BLaER1 treated with 17β-estradiol and CSF1 and Interleukin-3, amounts not matched to agents 10 nM and 100 nM (cell line): ENCODE measurements around the gene CHURC1.

Experiments
- H3K27ac ChIP-seq, 11 experiments: shearing (Covaris generic); formaldehyde crosslinking; 2 replicates each; pipeline ENCODE4 v1.8.1; 2022
- H3K27me3 ChIP-seq, 11 experiments: shearing (Covaris generic); formaldehyde crosslinking; 2 replicates each; pipeline ENCODE4 v1.8.1; 2022
- H3K36me3 ChIP-seq, 11 experiments: shearing (Covaris generic); formaldehyde crosslinking; 2 replicates each; pipeline ENCODE4 v1.8.1; 2022
- H3K4me1 ChIP-seq, 10 experiments: shearing (Covaris generic); formaldehyde crosslinking; 2 replicates each; pipeline ENCODE4 v1.8.1; 2022
- H3K4me2 ChIP-seq, 11 experiments: shearing (Covaris generic); formaldehyde crosslinking; 2 replicates each; pipeline ENCODE4 v1.8.1; 2022
- H3K4me3 ChIP-seq, 10 experiments: shearing (Covaris generic); formaldehyde crosslinking; 2 replicates each; pipeline ENCODE4 v1.8.1; 2022
- H3K9ac ChIP-seq, 11 experiments: shearing (Covaris generic); formaldehyde crosslinking; 2 replicates each; pipeline ENCODE4 v1.8.1; 2022
- H3K9me3 ChIP-seq, 11 experiments: shearing (Covaris generic); formaldehyde crosslinking; replicated peaks in 1 of 11; 2 replicates each; pipeline ENCODE4 v1.8.1; 2022
- H4K20me1 ChIP-seq, 11 experiments: shearing (Covaris generic); formaldehyde crosslinking; 2 replicates each; pipeline ENCODE4 v1.8.1; 2022
- Cebpa-rat ChIP-seq, 11 experiments: shearing (Covaris generic); IDR thresholded peaks; 2 replicates each; pipeline ENCODE4 v1.8.1; 2022

CHURC1 gene

DNA sequence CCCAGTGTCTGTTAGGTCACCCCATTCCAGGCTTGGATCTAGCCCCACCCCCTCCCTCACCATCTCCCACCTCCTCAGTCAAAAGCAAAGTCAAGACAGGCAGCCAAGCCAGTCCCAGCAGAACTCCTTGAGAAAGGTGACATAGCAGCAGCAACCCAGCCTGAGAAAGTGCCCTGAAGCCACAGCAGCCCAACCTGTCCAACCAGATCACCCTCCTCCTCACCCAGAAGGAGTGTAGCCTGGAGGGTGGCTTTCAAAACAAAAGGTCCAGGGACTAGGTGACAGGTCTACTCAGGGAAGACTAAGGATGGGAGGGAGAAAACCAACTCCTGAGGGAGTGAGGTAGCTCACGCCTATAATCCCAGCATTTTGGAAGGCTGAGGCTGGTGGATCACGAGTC, 52.7 kb downstream of the CHURC1 start:
- Histone ChIP-seq H3K36me3 (peaks cover 0 to 4% (median 0%) of the 10 kb centered on the region in 11 experiments; a peak in 3 of 22 replicates), H3K9ac (no peak overlapping the region), H4K20me1 (peaks cover 0 to 25% (median 12%) of the 10 kb centered on the region in 11 experiments; a peak in 9 of 22 replicates), H3K4me1 (peaks cover 34 to 85% (median 74%) of the 10 kb centered on the region in 10 experiments), H3K27ac (peak overlapping the region in 2 of 11 experiments; percentile 10 to 38; a peak in 2 of 22 replicates), H3K4me2 (peak overlapping the region in 4 of 11 experiments; percentile 25 to 97 (median 90); a peak in 5 of 22 replicates), H3K27me3 (0 out of 22 replicates have a peak, but pooled peaks cover 0 to 8% (median 0%) of the 10 kb centered on the region in 11 experiments), H3K4me3 (no peak overlapping the region), H3K9me3 (no peaks in the 10 kb centered on the region)
- TF ChIP-seq Cebpa-rat (IDR thresholded peaks at IDR 0.05) = no peak

DNA sequence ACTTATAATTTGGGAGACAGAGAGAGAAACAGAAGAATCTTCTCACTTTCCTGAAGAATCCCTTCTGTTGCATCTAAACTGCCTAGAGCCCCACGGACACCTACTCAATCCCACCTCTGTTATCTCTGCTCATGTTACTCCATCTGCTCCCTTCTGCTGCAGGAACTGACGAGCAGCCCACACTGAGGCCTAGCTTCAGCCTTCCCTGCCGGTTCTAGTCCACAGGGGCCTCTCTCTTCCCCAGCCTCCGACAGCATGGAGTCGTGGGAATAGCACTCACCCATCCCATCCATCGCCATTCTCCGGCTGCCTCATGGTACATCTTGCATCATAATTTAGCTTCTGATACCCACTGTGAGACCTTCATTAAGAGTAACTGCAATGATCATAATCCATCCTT, 53.9 kb downstream of the CHURC1 start:
- Histone ChIP-seq H3K27ac (peak overlapping the region in 5 of 11 experiments; percentile 5 to 42 (median 29); a peak in 6 of 22 replicates), H3K36me3 (peaks cover 0 to 4% (median 0%) of the 10 kb centered on the region in 11 experiments; a peak in 3 of 22 replicates), H3K27me3 (0 out of 22 replicates have a peak, but pooled peaks cover 0 to 8% (median 0%) of the 10 kb centered on the region in 11 experiments), H4K20me1 (peaks cover 0 to 25% (median 12%) of the 10 kb centered on the region in 11 experiments; a peak in 9 of 22 replicates), H3K9me3 (no peaks in the 10 kb centered on the region), H3K4me2 (peak overlapping the region in 9 of 11 experiments; percentile 82 to 98 (median 97); a peak in 15 of 22 replicates), H3K4me3 (no peak overlapping the region), H3K9ac (0 out of 22 replicates have a peak overlapping the region, but pooled peaks of 3 of the 11 experiments have one; percentile 4 to 18 (median 16)), H3K4me1 (peaks cover 31 to 83% (median 74%) of the 10 kb centered on the region in 10 experiments)
- no peak for TF ChIP-seq Cebpa-rat (IDR thresholded peaks at IDR 0.05)

DNA sequence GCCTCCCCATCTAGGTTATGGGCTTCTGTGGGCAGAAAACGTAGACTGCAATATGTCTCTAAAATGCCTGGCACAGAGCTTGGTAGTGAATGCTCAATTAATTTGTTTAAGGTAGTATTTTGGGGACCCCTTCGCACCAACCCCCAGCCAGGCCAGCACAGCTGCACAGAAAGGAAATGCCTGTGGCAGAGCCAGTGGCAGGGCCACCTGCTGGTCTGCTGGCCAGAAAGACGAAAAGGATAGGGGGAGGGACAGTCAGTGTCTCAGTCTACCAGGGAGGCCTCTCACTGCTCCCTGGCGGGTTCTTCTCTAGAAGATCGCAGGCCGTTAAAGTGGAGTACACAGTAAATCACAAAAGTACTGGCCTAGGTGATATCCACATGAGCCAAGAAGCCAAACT, 54.4 kb downstream of the CHURC1 start:
- Histone ChIP-seq H3K9ac (peak overlapping the region in 5 of 11 experiments; percentile 4 to 58 (median 18); a peak in 4 of 22 replicates), H3K4me1 (peaks cover 27 to 78% (median 69%) of the 10 kb centered on the region in 10 experiments), H3K4me2 (peak overlapping the region in 9 of 11 experiments; percentile 82 to 98 (median 97); a peak in 19 of 22 replicates), H3K36me3 (peaks cover 0 to 3% (median 0%) of the 10 kb centered on the region in 11 experiments; a peak in 2 of 22 replicates), H3K4me3 (no peak overlapping the region), H4K20me1 (peaks cover 0 to 25% (median 12%) of the 10 kb centered on the region in 11 experiments; a peak in 9 of 22 replicates), H3K27ac (peak overlapping the region in 4 of 11 experiments; percentile 5 to 42 (median 30); a peak in 6 of 22 replicates), H3K9me3 (no peaks in the 10 kb centered on the region), H3K27me3 (0 out of 22 replicates have a peak, but pooled peaks cover 0 to 8% (median 0%) of the 10 kb centered on the region in 11 experiments)
- TF ChIP-seq Cebpa-rat (IDR thresholded peaks at IDR 0.05) = no peak

DNA sequence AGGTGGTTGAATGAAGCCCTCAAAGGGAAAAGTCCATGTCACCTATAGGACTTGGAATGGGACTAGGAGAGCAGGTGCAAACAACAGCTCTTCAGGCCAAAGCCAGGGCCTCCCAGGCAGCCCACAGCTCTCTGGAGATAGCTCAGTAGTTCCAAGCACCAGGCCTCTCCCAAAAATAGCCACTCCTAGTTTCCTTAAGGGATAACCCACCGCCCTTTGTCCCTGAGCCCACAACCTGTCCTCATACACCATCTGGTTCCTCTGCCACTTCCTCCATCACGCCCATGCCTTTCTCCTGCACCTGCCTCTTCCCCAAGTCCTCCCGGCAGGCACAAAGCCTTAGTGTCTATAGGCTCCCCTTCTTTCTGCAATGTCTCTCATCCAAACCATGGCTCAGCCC, 55.8 kb downstream of the CHURC1 start:
- H3K4me2 ChIP-seq = peak overlapping the region in 10 of 11 experiments; percentile 82 to 98 (median 97); a peak in 18 of 22 replicates

DNA sequence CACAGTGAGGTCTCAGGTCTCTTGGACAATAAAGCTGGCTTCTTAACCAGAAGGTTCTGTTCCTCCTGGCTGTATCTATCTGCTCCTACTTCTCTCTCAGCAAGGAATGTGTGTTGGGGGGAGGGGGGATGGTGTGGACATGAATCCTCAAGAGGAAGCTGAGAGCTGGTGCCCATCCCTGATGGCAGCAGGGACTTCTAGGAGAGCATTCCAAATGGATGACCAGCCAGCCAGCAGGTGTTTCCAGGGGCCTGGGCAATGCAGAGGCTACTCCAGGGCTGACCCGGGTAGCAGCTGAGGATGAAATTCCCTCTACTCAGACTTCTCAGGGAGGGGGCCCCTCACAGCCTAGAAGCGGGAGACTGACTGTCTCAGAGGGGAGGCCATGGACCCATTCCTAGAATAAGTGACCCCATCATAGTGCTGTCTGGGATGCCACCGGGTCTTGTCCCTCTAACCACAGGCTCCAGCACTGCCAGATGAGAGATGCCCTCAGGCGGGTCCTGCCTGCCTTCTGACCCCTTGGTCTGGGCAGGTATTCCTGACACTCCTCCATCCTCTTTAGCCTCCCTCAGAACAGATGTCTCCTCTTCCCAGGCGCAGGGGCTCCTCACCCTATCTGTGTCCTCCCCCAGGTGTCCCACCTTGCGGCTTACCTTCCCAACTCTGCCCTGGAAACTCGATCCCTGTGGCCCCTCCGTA, 56.7 kb downstream of the CHURC1 start:
- H3K4me1 ChIP-seq = peaks cover 13 to 62% (median 55%) of the 10 kb centered on the region in 10 experiments
- peak overlapping the region; percentile 82 to 98 (median 97) for H3K4me2 ChIP-seq
- H3K9me3 ChIP-seq = no peaks in the 10 kb centered on the region
- peaks cover 0 to 22% (median 10%) of the 10 kb centered on the region in 11 experiments; a peak in 8 of 22 replicates for H4K20me1 ChIP-seq
- no peak for TF ChIP-seq Cebpa-rat (IDR thresholded peaks at IDR 0.05)
- H3K27me3 ChIP-seq = 0 out of 22 replicates have a peak, but pooled peaks cover 0 to 8% (median 0%) of the 10 kb centered on the region in 11 experiments
- H3K9ac ChIP-seq = peak overlapping the region in 10 of 11 experiments; percentile 66 to 88 (median 82); a peak in 18 of 22 replicates
- H3K4me3 ChIP-seq = peak overlapping the region; percentile 56 to 85 (median 78)
- H3K27ac ChIP-seq = peak overlapping the region in 3 of 11 experiments; percentile 41 to 76 (median 70); a peak in 4 of 22 replicates
- no peaks in the 10 kb centered on the region for H3K36me3 ChIP-seq

More for the DNA sequence above, 55.8 kb downstream of the CHURC1 start:
- Histone ChIP-seq H3K27ac (peak overlapping the region in 3 of 11 experiments; percentile 7 to 42 (median 30); a peak in 2 of 22 replicates), H3K4me1 (peaks cover 22 to 71% (median 64%) of the 10 kb centered on the region in 10 experiments), H3K4me3 (no peak overlapping the region), H3K36me3 (no peaks in the 10 kb centered on the region), H3K9ac (no peak overlapping the region), H4K20me1 (peaks cover 0 to 25% (median 12%) of the 10 kb centered on the region in 11 experiments; a peak in 9 of 22 replicates), H3K9me3 (no peaks in the 10 kb centered on the region), H3K27me3 (0 out of 22 replicates have a peak, but pooled peaks cover 0 to 8% (median 0%) of the 10 kb centered on the region in 11 experiments)
- no peak for TF ChIP-seq Cebpa-rat (IDR thresholded peaks at IDR 0.05)

DNA sequence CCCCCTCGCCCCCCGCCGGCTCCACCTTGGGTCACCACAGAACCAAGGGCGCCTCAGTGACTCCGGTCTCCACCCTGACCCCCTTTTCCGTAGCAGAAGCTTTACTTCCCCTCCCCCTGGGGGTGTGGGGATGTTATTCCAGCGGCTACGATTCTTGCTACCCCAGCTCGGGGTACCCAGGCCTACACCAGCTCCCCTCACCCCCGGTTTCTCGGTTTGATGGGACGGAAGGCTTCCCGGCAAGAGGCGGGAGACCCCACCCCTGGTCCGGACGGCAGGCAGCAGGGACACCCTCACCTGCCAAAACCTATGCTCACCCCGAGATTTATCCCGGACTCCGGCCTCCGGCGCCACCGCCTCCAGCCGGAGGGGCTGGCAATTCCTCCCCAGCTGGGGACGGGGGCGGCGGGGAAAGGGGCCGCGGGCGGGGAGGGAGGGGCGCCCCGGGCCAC, 57.3 kb downstream of the CHURC1 start:
- H3K27me3 ChIP-seq = 0 out of 22 replicates have a peak, but pooled peaks cover 0 to 8% (median 0%) of the 10 kb centered on the region in 11 experiments
- peak overlapping the region in 8 of 11 experiments; percentile 67 to 76 (median 72); a peak in 14 of 22 replicates for H3K27ac ChIP-seq
- peak overlapping the region; percentile 56 to 85 (median 78) for H3K4me3 ChIP-seq
- peaks cover 12 to 57% (median 49%) of the 10 kb centered on the region in 10 experiments; a peak in 19 of 20 replicates for H3K4me1 ChIP-seq
- peak overlapping the region; percentile 82 to 98 (median 97) for H3K4me2 ChIP-seq
- TF ChIP-seq Cebpa-rat (IDR thresholded peaks at IDR 0.05) = no peak
- peaks cover 0 to 20% (median 10%) of the 10 kb centered on the region in 11 experiments; a peak in 8 of 22 replicates for H4K20me1 ChIP-seq
- H3K36me3 ChIP-seq = no peaks in the 10 kb centered on the region
- no peaks in the 10 kb centered on the region for H3K9me3 ChIP-seq
- peak overlapping the region; percentile 73 to 88 (median 83) for H3K9ac ChIP-seq

DNA sequence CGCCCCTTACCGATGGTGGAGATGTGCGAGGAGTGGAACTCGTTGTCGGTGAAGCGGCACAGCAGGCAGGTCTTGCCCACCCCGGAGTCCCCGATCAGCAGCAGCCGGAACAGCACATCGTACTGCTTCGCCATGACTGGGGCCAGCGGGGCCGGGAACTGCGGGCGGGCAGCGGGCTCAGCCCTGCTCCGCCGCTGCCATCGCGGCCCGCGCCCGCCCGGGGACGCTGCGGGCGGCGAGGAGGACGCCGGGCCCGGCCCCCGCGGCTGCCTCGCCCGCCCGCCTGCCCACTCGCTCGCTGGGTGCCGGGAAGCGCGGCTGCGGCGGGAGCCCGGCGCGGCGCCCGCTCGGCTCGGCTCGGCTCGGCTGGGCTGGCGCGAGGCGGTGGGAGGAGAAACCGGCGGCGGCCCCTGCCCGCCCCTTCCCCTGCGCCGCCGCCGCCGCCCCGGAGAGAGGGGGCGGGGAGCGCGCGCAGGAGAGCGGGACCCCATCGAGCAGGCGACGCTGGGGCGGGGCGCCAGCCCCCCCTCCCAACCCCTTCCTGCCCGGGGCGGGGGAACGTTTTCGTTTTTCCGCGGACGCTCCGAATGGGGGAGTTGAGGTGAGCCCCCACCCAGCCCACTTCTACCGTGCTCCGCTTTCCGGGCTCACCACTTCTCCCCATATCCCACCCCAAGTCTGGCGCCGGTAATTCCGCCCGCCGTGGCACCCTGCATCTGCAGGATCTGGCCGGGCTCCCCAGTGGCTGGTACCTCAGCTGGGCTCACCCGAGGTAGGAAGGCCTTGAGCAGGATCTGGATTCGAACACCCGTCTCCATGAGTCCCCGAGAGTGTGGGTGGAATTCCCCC, 57.9 kb downstream of the CHURC1 start, which contains the start of gene RAB15:
RAB15 (minus strand) TSS at position 394 of the 849 bp plus-strand sequence; CDS start at position 134, 260 bp downstream.
- H3K27me3 ChIP-seq = 0 out of 22 replicates have a peak, but pooled peaks cover 0 to 8% (median 0%) of the 10 kb centered on the region in 11 experiments
- peaks cover 0 to 20% (median 10%) of the 10 kb centered on the region in 11 experiments; a peak in 8 of 22 replicates for H4K20me1 ChIP-seq
- peak within 1 kb of the TSS in 10 of 11 experiments; percentile 56 to 76 (median 72); a peak in 20 of 22 replicates for H3K27ac ChIP-seq
- peaks cover 12 to 50% (median 43%) of the 10 kb centered on the region in 10 experiments; a peak in 19 of 20 replicates for H3K4me1 ChIP-seq
- peak within 1 kb of the TSS; percentile 56 to 85 (median 78) for H3K4me3 ChIP-seq
- TF ChIP-seq Cebpa-rat (IDR thresholded peaks at IDR 0.05) = no peak
- no peaks in the 10 kb centered on the region for H3K9me3 ChIP-seq
- H3K9ac ChIP-seq = peak within 1 kb of the TSS; percentile 73 to 88 (median 83)
- H3K4me2 ChIP-seq = peak within 1 kb of the TSS; percentile 82 to 98 (median 97)
- no peaks in the 10 kb centered on the region for H3K36me3 ChIP-seq
